B cell (primary cell): Measurements from ENCODE around the gene PAIP1. TPM values are rescaled to one million over a fixed set of nuclear protein-coding genes. Genes with fewer than 3 reads are reported as not detected.

Experiments
- ATAC-seq: fragments of 200-7000 bp; cut with Tn5 transposase; one replicate; pipeline ENCODE4 v1.10.0; 2021; ENCODE audit warnings: low read depth, mild to moderate bottlenecking, moderate number of reproducible peaks, moderate library complexity
- CTCF ChIA-PET: fragments of 350-600 bp; sonication (Branson Sonifier 250); formaldehyde crosslinking; loops from one replicate; lab custom pipeline; 2021; ENCODE audit warnings: antibody characterized with exemption, inconsistent platforms; lab: Charles Lee
- POLR2A ChIA-PET: fragments of 350-600 bp; sonication (Branson Sonifier 250); formaldehyde crosslinking; loops from one replicate; lab custom pipeline; 2021; ENCODE audit warnings: antibody characterized with exemption; lab: Charles Lee
- DNase-seq: peaks from one replicate; pipeline ENCODE4 v3.0.0; 2013
- H2AFZ ChIP-seq: 2 replicates; pipeline ENCODE4 v1.6.1; 2012; ENCODE audit warnings: mild to moderate bottlenecking, low read depth, low read length; ENCODE audit not compliant: insufficient read depth, poor library complexity, severe bottlenecking
- H3K27ac ChIP-seq, 2 donors: 1 replicate in 1 of 2; 2 replicates in 1 of 2; pipeline ENCODE4 v1.5.1; 2012 to 2013; ENCODE audit warnings: low read length in 2 of 2, mild to moderate bottlenecking in 2 of 2, moderate library complexity in 1 of 2
- H3K27me3 ChIP-seq, 4 experiments: fragments of 200-600 bp in 1 of 4; sonication (generic) in 1 of 4; replicated peaks in 1 of 4; 1 replicate in 2 of 4; 2 replicates in 2 of 4; pipeline versions ENCODE4 v1.6.1 to v1.7.0; 2013 to 2016; ENCODE audit warnings: low read length in 3 of 4, mild to moderate bottlenecking in 2 of 4, mixed read lengths in 1 of 4, moderate library complexity in 1 of 4; ENCODE audit not compliant: insufficient read depth in 4 of 4, control insufficient read depth in 3 of 4; ENCODE audit errors: control extremely low read depth in 1 of 4
- H3K36me3 ChIP-seq, 2 experiments: replicated peaks in 1 of 2; 1 replicate in 1 of 2; 2 replicates in 1 of 2; pipeline versions ENCODE4 v1.6.1 to v1.7.1; 2013; ENCODE audit warnings: low read length in 1 of 2; ENCODE audit not compliant: insufficient read depth in 2 of 2, control insufficient read depth in 1 of 2; ENCODE audit errors: control extremely low read depth in 1 of 2, extremely low read depth in 1 of 2
- H3K4me1 ChIP-seq, 2 donors: fragments of 200-600 bp in 1 of 2; sonication (generic) in 1 of 2; 1 replicate in 1 of 2; 2 replicates in 1 of 2; pipeline versions ENCODE4 v1.5.1 to v1.6.1; 2013 to 2017; ENCODE audit warnings: low read length in 2 of 2; ENCODE audit not compliant: control insufficient read depth in 2 of 2, insufficient read depth in 2 of 2
- H3K4me2 ChIP-seq: replicated peaks from 2 replicates; pipeline ENCODE3; 2012; ENCODE audit warnings: mild to moderate bottlenecking, low read depth, low read length; ENCODE audit not compliant: poor library complexity, severe bottlenecking
- H3K4me3 ChIP-seq, 5 experiments: fragments of 200-600 bp in 1 of 5; sonication (generic) in 1 of 5; 1 replicate in 3 of 5; 2 replicates in 2 of 5; pipeline versions ENCODE4 v1.5.1 to v1.7.0; 2011 to 2016; ENCODE audit warnings: low read length in 4 of 5, mild to moderate bottlenecking in 4 of 5, low read depth in 2 of 5, control low read depth in 1 of 5, moderate library complexity in 1 of 5; ENCODE audit not compliant: insufficient read depth in 1 of 5; ENCODE audit errors: control extremely low read depth in 1 of 5, extremely low read depth in 1 of 5
- H3K79me2 ChIP-seq: fragments of 200-600 bp; sonication (generic); one replicate; pipeline ENCODE4 v1.6.0; 2016; ENCODE audit warnings: low read length; ENCODE audit not compliant: control insufficient read depth, insufficient read depth
- H3K9ac ChIP-seq: fragments of 200-600 bp; sonication (generic); 2 replicates; pipeline ENCODE4 v1.6.1; 2017; ENCODE audit warnings: mild to moderate bottlenecking, low read length, moderate library complexity
- H3K9me3 ChIP-seq, 3 donors: one replicate each; pipeline versions ENCODE4 v1.6.1 to v1.7.1; 2013; ENCODE audit warnings: low read length in 2 of 3; ENCODE audit not compliant: control insufficient read depth in 2 of 3, insufficient read depth in 1 of 3; ENCODE audit errors: control extremely low read depth in 1 of 3
- H4K20me1 ChIP-seq: 2 replicates; pipeline ENCODE4 v1.6.0; 2012; ENCODE audit warnings: mild to moderate bottlenecking, low read length; ENCODE audit not compliant: insufficient read depth, control insufficient read depth, poor library complexity, severe bottlenecking
- H3K27ac Mint-ChIP-seq: one replicate; pipeline ENCODE4 v1.8.0; 2021; ENCODE audit warnings: mixed read lengths
- H3K27me3 Mint-ChIP-seq: one replicate; pipeline ENCODE4 v1.8.0; 2021; ENCODE audit warnings: mixed read lengths
- H3K4me1 Mint-ChIP-seq: one replicate; pipeline ENCODE4 v1.8.0; 2021; ENCODE audit warnings: mixed read lengths
- H3K4me3 Mint-ChIP-seq: one replicate; pipeline ENCODE4 v1.8.0; 2021; ENCODE audit warnings: mixed read lengths
- H3K9me3 Mint-ChIP-seq: one replicate; pipeline ENCODE4 v1.8.0; 2022; ENCODE audit warnings: mixed read lengths; ENCODE audit not compliant: insufficient read depth
- CTCF ChIP-seq: fragments of 200-600 bp; IDR thresholded peaks from one replicate; pipeline ENCODE4 v1.8.0; 2022; ENCODE audit warnings: antibody characterized with exemption, mild to moderate bottlenecking
- EZH2 ChIP-seq: IDR thresholded peaks from 2 replicates; pipeline ENCODE4 v1.6.1; 2012; ENCODE audit warnings: borderline replicate concordance, low read depth, mild to moderate bottlenecking, moderate library complexity, low read length; ENCODE audit not compliant: insufficient read depth, poor library complexity, severe bottlenecking
- WGBS: methylation state at CpG from one replicate; pipeline ENCODE4 v1.1.5; 2013; ENCODE audit warnings: missing lambda C conversion rate; ENCODE audit not compliant: insufficient coverage; 5-methylcytosine and 5-hydroxymethylcytosine counted together
- intact Hi-C: fragments of 100-400 bp; cut with micrococcal nuclease; formaldehyde crosslinking; loops from one replicate; pipeline ENCODE4 v1.10.0; 2022
- polyA plus RNA-seq: library from polyadenylated mRNA; depleted of rRNA; stranded (reverse); fragments of >200 nt; gene quantifications from 2 replicates; pipeline ENCODE4 v1.2.3, GENCODE V29; 2012
- total RNA-seq, 2 donors: library from RNA; stranded (reverse); fragments of 120-200 nt in 1 of 2; gene quantifications; 1 replicate in 1 of 2; 2 replicates in 1 of 2; pipeline versions ENCODE4 v1.2.3 to v1.2.4, GENCODE V29; 2013 to 2022

The PAIP1 gene
- total and polyA plus RNA-seq, 2 donors (not counting 1 experiment from before 2014, with no cell fraction given), result 23.0 to 31.8 TPM

GRCh38 chr5:43604699-43605098 is 47.8 kb upstream of the PAIP1 start:
- H3K9me3 Mint-ChIP-seq, result no peaks in the 10 kb centered on the region
- Histone ChIP-seq H3K79me2 (peaks cover 66% of the 10 kb centered on the region), H3K4me1 (peaks cover 16 to 24% of the 10 kb centered on the region in 2 donors), H3K9me3 (no peaks in the 10 kb centered on the region), H2AFZ (no peak overlapping the region), H3K36me3 (peaks cover 0 to 8% of the 10 kb centered on the region in 2 experiments), H3K9ac (no peak overlapping the region), H3K4me3 (no peak overlapping the region), H3K27ac (peak overlapping the region in 1 of 2 donors; percentile 89), H3K27me3 (no peaks in the 10 kb centered on the region), H4K20me1 (peaks cover 10% of the 10 kb centered on the region), H3K4me2 (peak overlapping the region; percentile 89)
- WGBS, result 100% methylated on average over 3 of the region's 4 CpGs
- H3K4me3 Mint-ChIP-seq, result peak overlapping the region; percentile 95
- no peak for TF ChIP-seq EZH2
- intact Hi-C loops, result loop anchor here (2.0 to 5.0 kb wide), 2 partner anchors 537 to 1680 kb away; partner anchors contain the start of gene FBXO4
- no peak for DNase-seq
- peaks cover 34% of the 10 kb centered on the region for H3K4me1 Mint-ChIP-seq
- POLR2A ChIA-PET, result interaction anchor here (1.7 kb wide), 1 partner anchor 484 kb away, joined by 5 read pairs; the partner anchor contains the start of gene ZNF131
- H3K27ac Mint-ChIP-seq, result peak overlapping the region; percentile 91
- CTCF ChIA-PET, result interaction anchor here (0.7 to 4.7 kb wide), 3 partner anchors 27 to 67 kb away, joined by 3 to 27 read pairs (median 3); no protein-coding TSS in a partner anchor
- ATAC-seq, result no peak
- no peaks in the 10 kb centered on the region for H3K27me3 Mint-ChIP-seq

- H4K20me1 ChIP-seq, result peaks cover 10% of the 10 kb centered on the region
- H3K27me3 ChIP-seq, result no peaks in the 10 kb centered on the region
- H3K4me1 ChIP-seq, result peaks cover 16 to 24% of the 10 kb centered on the region in 2 donors
- H3K4me3 Mint-ChIP-seq, result peak overlapping the region; percentile 95
- peak; percentile 86 for DNase-seq
- peak overlapping the region; percentile 95 for H3K9ac ChIP-seq
- H3K9me3 ChIP-seq, result no peaks in the 10 kb centered on the region
- no peaks in the 10 kb centered on the region for H3K9me3 Mint-ChIP-seq
- ChIA-PET POLR2A (interaction anchor here (0.5 to 2.4 kb wide), 11 partner anchors 46 to 654 kb away, joined by 3 to 18 read pairs (median 4); partner anchors contain the start of genes C5orf34, HMGCS1, PAIP1 and TMEM267), CTCF (interaction anchor here (0.7 to 4.7 kb wide), 8 partner anchors 9 to 496 kb away, joined by 3 to 27 read pairs (median 5); partner anchors contain the start of gene TMEM267)
- H3K27ac Mint-ChIP-seq, result peak overlapping the region; percentile 91
- H2AFZ ChIP-seq, result peak overlapping the region; percentile 97
- peak; percentile 76 for ATAC-seq
- no peaks in the 10 kb centered on the region for H3K36me3 ChIP-seq
- peak overlapping the region; percentile 71 to 89 for H3K27ac ChIP-seq
- peak overlapping the region; percentile 65 to 99 (median 80) for H3K4me3 ChIP-seq
- TF ChIP-seq EZH2 (no peak), CTCF (no peak)
- H3K4me2 ChIP-seq, result peak overlapping the region; percentile 89
- H3K79me2 ChIP-seq, result peaks cover 69% of the 10 kb centered on the region
- under 1% methylated on average over 45 of the region's 49 CpGs for WGBS
- no peaks in the 10 kb centered on the region for H3K27me3 Mint-ChIP-seq
- H3K4me1 Mint-ChIP-seq, result peaks cover 34% of the 10 kb centered on the region
- intact Hi-C loops, result loop anchor here (1.0 to 5.0 kb wide), 9 partner anchors 47 to 1679 kb away; partner anchors contain the start of genes FBXO4, HMGCS1, MRPS30 and TMEM267
These were observed 46.7 kb upstream of the PAIP1 start for GRCh38 chr5:43603344-43604217.
